Stimulated activated naive CD4-positive, alpha-beta T cell (primary cell): Measurements from ENCODE around the gene MT1A.
A peak's percentile ranks its signal among the peaks of the same experiment; 100 is the strongest.

Experiments used
- DNase-seq, 6 experiments: peaks; one replicate each; lab custom pipeline; 2025; lab: John Stamatoyannopoulos, UW

The MT1A gene

DNA sequence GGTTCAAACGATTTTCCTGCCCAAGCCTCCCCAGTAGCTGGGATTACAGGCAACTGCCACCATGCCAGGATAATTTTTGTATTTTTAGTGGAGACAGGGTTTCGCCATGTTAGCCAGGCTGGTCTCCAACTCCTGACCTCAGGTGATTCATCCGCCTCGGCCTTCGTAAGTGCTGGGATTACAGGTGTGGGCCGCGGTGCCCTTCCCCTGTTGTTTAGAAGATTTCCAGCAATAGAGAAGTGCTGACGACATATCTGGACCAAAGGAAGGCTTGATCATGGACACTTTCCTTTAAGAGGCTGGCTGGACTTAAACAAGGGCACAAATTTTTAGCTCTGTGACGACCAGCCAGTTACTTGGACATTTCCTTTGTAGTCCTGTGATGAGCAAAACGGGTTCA, 7.3 kb upstream of the MT1A start:
- no peak for DNase-seq

DNA sequence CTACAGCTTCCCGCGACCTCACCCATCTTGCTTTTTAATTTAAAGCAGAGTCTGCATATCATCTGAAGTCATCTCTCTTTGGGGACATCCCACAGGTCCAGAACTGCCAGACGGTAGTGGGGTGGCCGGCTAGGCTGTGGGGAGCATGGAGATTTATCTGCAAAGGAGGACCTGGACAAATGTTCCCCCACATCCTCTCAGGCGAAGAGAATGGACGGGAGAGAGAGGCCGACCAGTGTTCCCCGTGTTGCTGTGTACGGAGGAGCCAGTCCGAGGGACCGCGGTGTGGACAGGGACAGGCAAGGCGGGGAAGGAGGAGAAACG, 6.7 kb upstream of the MT1A start:
- DNase-seq, result no peak

DNA sequence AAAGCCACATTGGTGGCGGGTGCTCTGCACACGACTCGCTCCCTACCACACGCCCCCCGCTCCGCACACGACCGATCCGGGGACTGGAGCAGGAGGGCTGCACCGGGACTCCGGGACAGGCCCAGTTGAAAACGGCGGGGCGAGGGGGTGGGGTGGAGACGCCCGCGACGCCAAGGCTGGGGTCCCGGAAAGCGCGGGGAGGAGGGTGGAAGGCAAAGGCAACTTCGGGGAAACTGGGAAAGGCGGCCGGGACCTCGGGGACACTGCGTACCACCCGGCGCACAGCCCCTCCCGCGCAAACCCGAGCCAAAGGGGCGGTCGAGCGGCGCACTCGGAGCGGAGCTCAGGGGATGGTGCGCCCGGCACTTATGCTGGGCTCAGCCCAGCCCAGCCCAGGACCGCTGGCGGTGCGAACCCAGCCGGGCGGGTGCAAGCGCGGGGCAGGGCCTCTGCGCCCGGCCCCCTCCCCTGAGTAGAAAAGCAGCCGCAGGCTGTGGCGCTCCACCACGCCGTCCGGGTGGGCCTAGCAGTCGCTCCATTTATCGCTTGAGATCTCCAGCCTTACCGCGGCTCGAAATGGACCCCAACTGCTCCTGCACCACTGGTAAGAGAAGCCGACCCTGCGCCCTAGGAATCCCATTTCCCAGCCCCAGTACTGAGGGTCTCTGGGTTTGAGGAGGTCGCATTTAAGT, 6.2 kb upstream of the MT1A start, which contains the start of gene MT1M:
MT1M (plus strand) TSS at position 504 of the 692 bp plus-strand sequence; CDS start at position 577, 73 bp downstream.
- no peak for DNase-seq

DNA sequence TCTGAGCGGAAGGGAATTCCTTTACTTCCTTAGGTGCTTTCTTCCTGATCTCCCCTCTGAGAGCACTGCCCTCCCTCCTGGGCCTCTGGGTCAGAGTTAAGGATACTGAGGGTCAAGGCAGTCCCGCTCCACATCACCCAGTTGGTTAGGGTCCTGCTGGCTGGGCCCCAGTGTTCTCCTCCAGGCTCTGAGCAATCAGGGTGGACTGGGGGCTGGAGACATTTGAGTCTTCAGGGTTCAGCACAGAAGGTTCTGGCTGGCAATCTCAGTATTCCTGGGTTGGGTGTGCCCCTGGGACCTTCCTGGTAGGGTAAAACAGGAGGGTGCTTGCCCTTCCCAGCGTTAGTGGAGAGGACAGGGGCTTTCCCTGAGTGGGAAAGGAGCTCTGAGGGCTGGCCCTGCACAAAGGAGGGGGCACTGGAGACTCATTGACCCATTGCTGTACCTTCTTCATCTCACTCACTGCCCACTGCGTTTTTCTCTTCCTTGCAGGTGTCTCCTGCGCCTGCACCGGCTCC, 5.6 kb upstream of the MT1A start:
- DNase-seq, result no peak

DNA sequence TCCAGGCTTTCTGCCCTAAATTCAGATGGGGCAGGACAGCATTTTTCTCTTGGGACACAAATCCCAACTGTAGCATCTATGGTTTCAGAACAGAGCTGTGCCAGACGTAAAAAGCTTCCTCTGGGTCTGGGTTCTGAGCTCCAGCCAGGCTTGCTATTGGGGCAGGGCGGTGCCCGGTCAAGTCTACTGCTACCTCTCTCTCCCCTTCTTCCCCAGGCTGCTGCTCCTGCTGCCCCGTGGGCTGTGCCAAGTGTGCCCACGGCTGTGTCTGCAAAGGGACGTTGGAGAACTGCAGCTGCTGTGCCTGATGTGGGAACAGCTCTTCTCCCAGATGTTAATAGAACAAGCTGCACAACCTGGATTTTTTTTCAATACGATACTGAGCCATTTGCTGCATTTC, 4.9 kb upstream of the MT1A start:
- no peak for DNase-seq

DNA sequence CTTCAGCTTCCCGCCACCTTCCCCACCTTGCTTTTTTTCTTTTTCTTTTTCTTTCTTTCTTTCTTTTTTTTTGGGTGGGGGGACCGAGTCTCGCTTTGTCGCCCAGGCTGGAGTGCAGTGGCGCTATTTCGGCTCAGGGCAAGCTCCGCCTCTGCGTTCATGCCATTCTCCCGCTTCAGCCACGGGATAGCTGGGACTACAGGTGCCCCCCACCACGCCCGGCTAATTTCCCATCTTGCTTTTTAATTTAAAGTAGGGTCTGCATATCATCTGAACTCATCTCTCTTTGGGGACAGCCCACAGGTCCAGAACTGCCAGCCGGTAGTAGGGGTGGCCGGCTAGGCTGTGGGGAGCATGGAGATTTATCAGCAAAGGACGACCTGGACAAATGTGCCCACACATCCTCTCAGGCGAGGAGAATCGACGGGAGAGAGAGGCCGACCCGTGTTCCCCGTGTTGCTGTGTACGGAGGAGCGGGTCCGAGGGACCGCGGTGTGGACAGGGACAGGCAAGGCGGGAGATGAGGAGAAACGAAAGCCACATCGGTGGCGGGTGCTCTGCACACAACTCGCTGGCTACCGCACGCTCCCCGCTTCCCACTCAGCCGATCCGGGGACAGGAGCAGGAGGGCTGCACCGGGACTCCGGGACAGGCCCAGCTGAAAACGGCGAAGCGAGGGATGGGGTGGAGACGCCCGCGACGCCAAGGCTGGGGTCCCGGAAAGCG, 3.6 kb upstream of the MT1A start:
- no peak for DNase-seq

DNA sequence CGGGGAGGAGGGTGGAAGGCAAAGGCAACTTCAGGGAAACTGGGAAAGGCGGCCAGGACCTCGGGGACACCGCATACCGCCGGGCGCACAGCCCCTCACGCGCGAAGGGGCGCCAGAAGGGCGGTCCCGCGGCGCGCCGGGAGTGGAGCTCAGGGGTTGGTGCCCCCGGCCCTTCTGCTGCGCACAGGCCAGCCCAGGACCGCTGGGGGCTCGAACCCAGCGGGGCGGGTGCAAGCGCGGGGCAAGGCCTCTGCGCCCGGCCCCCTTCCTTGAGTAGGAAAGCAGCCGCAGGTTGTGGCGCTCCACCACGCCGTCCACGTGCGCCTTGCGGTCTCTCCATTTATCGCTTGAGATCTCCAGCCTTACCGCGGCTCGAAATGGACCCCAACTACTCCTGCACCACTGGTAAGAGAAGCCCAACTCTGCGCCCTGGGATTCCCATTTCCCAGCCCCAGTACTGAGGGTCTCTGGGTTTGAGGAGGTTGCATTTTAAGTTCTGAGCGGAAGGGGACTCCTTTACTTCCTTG, 3.0 kb upstream of the MT1A start:
- DNase-seq, result no peak

DNA sequence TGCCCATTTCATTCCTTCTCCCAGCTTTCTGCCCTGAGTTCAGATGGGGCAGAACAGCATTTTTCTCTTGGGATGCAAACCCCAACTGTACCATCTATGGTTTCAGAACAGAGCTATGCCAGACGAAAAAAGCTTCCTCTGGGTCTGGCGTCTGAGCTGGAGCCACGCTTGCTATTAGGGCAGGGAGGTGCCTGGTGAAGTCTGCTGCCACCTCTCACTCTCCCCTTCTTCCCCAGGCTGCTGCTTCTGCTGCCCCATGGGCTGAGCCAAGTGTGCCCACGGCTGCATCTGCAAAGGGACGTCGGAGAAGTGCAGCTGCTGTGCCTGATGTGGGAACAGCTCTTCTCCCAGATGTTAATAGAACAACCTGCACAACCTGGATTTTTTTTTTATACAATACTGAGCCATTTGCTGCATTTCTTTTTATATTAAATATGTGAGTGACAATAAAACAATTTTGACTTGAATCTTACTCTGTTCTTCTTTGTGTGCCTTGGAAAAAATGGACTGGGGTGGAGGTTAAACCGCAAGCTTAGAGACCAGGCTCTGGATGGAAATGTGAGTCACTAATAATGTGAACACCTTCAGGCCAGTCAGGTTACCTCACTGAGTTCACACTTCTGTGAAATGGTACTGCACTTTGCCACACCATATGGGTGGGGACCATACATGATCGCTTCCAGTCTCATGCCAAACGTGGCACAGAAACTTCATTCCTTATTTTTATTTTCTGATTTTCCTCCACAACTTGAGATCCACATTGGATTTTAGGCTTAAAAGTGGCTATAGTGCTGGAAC, 1.7 kb upstream of the MT1A start:
- no peak for DNase-seq

DNA sequence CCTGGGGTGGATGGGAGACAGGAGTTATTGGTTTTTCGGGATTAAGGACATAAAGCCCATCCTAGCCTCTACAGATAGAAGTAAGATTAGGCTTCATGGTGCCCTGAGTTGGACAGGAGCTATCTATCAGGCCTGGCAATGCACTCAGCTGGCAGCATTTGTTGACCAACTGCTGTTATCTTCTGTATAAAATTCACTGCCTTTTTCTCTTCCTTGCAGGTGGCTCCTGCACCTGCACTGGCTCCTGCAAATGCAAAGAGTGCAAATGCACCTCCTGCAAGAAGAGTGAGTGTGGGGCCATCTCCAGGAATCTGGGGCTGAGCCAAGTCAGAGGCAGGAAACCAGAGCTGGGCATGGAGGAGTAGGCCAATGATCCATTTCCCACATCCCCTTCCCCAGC, 579 bp downstream of the MT1A start:
- no peak for DNase-seq

DNA sequence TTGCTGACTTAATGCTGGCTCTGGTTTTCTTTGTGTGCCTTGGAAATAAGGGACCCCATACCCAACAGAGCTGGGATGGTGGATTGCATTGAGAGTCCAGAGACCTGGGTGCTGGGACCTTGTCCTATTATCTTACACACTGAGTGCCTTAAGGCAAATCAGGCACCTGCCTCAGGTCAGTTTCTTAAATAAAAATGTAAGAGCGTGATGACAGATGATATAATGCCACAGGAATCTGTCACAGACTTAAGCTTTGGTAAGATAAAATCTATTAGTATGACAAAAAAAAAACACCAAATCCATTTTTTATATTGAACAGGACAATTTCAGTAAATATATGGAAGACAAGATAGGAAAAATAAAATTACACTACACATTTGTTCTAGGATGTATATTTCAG, 1.6 kb downstream of the MT1A start:
- no peak for DNase-seq

DNA sequence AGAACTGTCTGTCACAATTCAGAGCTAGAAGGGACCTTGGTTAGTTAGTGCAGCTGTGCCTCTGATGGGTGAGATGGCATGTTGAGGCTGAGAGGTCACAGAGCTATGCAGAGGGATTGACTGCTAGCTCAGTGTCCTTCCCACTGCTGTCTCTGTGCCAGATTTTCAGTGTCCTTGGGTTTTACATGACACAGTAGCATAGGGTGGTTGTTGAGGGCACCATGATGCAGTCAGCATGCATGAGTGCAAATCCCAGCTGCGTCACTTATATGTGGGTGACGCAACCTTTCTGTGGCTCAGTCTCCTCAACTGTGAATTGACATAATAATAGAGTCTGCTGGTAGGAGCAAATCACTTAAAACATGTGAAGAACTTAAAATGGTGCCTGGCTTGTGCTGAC, 2.7 kb downstream of the MT1A start:
- no peak for DNase-seq

DNA sequence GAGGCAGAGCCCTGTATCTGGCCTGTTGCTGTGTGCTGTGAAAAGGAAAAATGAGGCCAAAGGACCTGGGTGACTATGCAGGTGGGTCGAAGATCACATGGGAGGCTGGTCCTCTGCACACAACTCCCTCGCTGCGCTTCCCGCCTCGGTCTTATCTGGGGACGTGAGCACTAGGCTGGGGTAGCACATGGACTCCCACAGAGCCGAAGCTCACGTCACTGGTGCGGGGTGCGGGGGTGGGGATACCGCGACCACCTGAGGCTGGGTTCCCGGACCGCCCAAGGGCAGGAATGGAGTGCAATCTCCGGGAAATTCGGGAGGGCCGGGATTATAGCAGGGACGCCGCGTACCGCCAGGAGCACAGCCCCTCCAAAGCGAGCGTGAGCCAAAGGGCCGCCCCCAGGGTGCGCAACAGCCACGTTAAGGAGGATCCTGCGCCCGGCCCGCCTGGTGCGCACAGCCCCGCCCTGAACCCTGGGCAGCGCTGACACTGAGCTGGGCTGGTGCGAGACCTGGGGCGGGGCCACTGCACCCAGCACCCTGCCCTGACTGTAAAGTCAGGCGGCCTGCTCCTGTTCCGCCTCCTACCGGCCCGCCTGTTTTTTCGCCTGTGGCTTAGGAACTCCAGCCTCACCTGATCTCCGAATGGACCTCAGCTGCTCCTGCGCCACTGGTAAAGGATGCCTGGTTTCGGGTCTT, 4.8 kb downstream of the MT1A start:
- DNase-seq, result peak; percentile 30 to 60 (median 48)

DNA sequence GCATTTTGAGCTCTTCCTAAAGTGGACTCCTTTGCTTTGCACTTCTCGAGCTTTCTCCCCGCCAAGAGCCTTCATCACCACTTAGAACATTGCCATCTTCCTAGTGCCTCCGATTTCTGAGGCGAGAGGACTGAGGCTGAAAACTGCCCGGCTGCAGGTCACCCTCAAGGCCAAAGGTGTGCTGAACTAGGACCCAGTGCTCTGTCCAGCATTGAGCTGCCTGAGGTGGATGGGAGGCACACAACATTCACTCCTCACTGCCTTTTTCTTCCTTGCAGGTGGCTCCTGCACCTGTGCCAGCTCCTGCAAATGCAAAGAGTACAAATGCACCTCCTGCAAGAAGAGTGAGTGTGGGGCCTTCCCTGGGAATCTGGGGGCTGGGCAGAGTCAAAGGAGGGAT, 5.4 kb downstream of the MT1A start:
- DNase-seq, result no peak

DNA sequence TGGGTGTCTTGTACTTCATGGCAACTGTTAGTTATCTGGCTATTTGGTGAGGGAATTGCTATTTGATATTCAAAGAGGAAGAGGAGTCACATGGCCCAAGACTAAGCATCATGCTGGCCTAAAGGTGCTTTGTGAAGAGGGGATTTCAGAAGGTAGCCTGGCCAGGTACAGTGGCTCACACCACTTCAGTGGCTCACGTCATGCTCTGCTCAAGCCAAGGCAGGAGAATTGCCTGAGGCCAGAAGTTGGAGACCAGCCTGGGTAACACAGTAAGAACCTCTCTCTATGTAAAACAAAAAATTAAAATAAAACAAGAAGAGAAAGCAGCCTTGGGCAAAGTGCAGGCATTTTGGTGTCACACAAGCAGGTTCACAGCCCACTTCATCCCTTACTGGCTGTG, 6.8 kb downstream of the MT1A start:
- DNase-seq, result no peak

DNA sequence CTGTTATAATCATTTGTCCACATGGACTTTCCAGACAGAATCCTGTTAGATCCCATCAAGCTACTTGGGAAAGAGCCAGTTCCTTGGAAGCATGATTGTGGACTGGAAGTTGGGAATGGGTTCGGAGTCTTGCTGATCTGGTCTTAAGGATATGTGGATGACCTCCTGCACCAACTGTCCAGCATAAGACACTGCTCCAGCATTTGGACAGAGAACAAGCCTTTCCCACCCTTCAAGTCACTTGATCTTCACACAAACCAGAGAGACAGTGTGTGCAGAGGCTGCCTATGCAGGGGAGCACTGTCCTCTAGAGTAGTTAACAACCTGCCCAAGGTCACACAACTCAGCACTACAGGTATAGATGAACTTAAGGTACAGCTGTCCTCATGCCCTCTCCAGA, 7.4 kb downstream of the MT1A start:
- no peak for DNase-seq

DNA sequence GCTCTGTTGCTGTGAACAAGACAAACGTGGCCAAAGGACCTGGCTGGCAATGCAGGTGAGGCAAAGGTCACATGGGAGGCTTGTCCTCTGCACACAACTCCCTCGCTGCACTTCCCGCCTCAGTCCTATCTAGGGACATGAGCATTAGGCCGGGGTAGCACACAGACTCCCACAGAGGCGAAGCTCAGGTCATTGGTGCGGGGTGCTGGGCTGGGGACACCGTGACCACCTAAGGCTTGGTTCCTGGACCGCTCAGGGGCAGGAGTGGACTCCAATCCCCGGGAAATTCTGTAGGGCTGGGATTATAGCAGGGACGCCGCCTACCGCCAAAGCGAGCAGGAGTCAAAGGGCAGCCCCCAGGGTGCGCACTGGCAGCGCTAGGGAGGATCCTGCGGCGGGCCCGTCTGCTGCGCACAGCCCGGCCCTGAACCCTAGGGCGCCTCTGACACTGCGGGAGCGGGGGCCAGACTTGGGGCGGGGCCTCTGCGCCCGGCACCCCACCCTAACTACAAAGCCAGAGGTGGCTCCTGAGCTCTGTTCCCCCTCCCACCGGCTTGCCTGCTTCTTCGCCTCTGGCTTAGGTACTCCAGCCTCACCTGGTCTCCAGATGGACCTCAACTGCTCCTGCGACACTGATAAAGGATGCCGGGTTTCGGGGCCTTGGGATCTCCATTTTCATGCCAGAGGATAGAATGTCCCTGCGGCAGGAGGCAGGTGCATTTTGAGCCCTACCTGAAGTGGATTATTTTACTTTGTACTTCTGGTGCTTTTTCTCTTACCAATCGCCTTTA, 9.4 kb downstream of the MT1A start:
- no peak for DNase-seq

DNA sequence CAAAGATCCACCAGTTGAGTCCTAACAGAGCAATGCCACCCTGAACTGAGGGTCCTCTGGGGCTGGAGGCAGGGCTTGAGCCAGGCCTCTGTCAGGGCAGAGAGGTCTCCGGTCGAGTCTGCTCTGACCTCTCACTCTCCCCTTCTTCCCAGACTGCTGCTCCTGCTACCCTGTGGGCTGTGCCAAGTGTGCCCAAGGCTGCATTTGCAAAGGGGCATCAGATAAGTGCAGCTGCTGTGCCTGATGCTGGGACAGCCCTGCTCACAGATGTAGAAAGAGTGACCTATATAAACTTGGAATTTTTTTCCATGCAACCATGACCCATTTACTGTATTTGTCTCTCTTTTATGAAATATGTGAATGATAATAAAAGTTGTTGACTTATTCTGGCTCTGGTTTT, 10.8 kb downstream of the MT1A start:
- no peak for DNase-seq

DNA sequence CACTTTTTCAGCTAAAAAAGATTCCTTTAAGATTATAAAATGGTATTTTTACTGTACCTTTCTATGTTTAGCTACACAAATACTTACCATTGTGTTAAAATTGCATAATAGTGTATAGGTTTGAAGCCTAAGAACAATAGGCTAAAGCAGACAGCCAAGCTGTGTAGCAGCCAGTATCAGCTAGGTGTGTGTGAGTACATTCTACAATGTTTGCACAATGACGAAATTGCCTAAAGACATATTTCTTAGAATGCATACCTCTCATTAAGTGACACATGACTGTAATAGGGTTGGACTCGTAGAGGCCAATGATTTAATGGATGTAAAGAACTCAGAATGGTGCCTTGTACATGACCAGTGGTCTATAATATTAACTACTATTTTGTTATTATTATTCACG, 11.4 kb downstream of the MT1A start:
- DNase-seq, result no peak

DNA sequence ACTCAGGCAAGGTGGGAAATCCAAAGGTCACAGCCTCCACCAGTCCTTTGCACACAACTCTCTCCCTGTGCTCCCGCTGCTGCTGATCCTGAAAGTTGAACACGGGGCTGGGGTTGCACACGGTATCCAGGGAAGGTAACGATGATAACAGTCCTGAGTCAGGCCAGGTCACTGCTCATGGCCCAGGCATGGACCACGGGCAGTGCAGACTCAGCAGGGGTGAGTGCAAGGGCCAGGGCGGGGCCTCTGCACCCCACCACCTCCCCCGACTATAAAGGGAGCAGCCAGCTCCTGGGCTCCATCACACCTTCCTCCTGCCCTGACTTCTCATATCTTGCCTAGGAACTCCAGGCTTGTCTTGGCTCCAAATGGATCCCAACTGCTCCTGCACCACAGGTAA, 13.1 kb downstream of the MT1A start, which contains the start of gene MT1B:
MT1B (plus strand) TSS at position 301 of the 400 bp plus-strand sequence; CDS start at position 369, 68 bp downstream.
- no peak for DNase-seq

DNA sequence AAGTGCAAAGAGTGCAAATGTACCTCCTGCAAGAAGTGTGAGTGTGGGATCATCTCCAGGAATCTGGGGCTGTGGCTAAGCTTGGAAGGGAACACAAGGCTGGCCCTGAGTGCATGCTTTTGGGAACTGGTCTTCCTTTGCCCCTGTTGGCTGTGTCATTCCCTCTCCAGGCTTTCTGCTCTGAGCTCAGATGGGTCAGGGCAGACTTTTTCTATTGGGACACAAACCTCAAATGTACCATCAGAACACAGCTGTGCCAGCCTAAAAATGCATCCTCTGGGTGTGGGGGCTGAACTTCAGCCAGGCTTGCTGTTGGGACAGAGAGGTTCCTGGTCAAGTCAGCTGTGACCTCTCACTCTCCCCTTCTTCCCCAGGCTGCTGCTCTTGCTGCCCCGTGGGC, 14.1 kb downstream of the MT1A start:
- DNase-seq, result no peak

DNA sequence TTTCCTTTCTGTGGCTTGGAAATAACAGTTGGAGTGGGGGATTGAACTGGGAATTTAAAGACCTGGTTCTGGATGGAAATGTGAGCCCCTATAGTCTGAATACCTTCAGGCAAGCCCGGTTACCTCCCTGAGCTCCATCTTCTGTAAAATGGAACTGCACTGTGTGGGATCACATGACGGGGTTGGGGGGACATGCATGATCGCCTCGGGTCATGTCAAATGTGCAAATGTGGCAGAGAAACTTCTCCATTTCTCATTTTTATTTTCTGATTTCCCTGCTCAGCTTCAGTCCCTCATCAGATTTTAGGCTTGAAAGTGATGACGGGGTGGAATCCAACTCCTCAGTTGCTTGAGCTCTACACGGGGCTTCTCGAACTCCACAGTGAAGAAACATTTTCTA, 14.8 kb downstream of the MT1A start:
- no peak for DNase-seq
